ENCODE data around the gene HSPA4L.

- TF ChIP-seq POLR2A (IDR thresholded peaks at IDR 0.05; ENCODE audit: low read length), result peak; percentile 96
- no peak for TF ChIP-seq GATA1 (IDR thresholded peaks at IDR 0.05; ENCODE audit: low read depth, low read length)
These were observed 98.8 kb downstream of the HSPA4L start, which contains the start of gene PLK4 for GRCh38 chr4:127880763-127881562.
